Activated naive CD8-positive, alpha-beta T cell treated with anti-CD3 and anti-CD28 coated beads, Interleukin-2, amount 50 U/mL, for 24 hours (primary cell): ENCODE results near the gene PHAF1.
A peak's percentile ranks its signal among the peaks of the same experiment; 100 is the strongest.

Experiments
- ATAC-seq: fragments of 150-1000 bp; cut with Tn5 transposase; one replicate; pipeline ENCODE4 v1.10.0; 2021
- DNase-seq: peaks from one replicate; pipeline ENCODE4 v3.0.0; 2021
- H3K27ac Mint-ChIP-seq: one replicate; pipeline ENCODE4 v1.8.0; 2021; ENCODE audit warnings: mild to moderate bottlenecking, mixed read lengths
- H3K27me3 Mint-ChIP-seq: one replicate; pipeline ENCODE4 v1.8.0; 2021; ENCODE audit warnings: mixed read lengths
- H3K36me3 Mint-ChIP-seq: one replicate; pipeline ENCODE4 v1.8.0; 2021; ENCODE audit warnings: low read depth, mixed read lengths
- H3K4me1 Mint-ChIP-seq: one replicate; pipeline ENCODE4 v1.8.0; 2021; ENCODE audit warnings: mixed read lengths
- H3K4me3 Mint-ChIP-seq: one replicate; pipeline ENCODE4 v1.8.0; 2021; ENCODE audit warnings: mild to moderate bottlenecking, moderate library complexity, mixed read lengths
- H3K9me3 Mint-ChIP-seq: one replicate; pipeline ENCODE4 v1.8.0; 2021; ENCODE audit warnings: mixed read lengths

The PHAF1 gene

DNA sequence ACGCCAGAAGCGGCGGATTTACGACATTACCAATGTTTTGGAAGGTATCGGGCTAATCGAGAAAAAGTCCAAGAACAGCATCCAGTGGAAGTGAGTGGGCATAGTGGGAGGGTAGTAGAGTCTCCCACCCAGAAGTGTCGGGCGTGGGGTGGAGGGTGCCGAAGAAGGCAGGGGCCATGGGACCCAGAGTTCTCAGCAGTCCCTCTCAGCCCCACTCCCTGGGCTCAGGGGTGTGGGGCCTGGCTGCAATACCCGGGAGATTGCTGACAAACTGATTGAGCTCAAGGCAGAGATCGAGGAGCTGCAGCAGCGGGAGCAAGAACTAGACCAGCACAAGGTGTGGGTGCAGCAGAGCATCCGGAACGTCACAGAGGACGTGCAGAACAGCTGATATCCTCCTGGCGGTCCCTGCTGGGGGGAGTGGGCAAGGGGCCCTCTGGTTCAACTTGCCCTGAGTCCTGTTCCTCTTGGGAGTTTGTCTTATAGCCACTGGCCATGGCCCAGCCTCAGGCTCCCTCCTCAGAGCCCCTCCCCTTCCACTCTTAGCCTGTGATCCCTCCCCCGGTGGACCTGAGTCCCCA is 83.1 kb downstream of the PHAF1 start:
- peaks cover 38% of the 10 kb centered on the region for H3K4me1 Mint-ChIP-seq

DNA sequence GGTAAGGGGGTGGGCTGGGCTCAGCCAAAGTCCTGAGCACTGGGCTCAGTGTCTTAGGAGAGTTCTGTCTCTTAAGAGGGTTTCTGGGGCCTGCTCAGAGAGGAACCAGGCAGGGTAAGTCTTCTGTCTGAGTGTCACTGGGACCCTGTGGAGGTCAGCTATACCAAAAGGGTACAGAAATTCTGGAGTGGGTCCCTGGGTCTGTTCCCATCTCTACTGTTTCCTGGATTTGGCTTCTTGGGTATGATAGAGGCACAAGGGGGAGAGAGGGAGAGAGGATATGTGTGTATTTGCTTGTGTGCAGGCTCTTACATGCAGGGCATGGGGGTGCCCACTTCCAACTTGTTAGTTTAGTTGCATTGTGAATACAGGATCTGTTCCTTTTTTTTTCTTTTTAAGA is 83.8 kb downstream of the PHAF1 start:
- DNase-seq (no peak), ATAC-seq (no peak)
- peaks cover 47% of the 10 kb centered on the region for H3K36me3 Mint-ChIP-seq
- no peaks in the 10 kb centered on the region for H3K9me3 Mint-ChIP-seq
- H3K27ac Mint-ChIP-seq = peak overlapping the region; percentile 83
- H3K4me3 Mint-ChIP-seq = peak overlapping the region; percentile 90
- H3K27me3 Mint-ChIP-seq = no peaks in the 10 kb centered on the region
- H3K4me1 Mint-ChIP-seq = peaks cover 38% of the 10 kb centered on the region

More for the DNA sequence above, 83.1 kb downstream of the PHAF1 start:
- ATAC-seq (no peak), DNase-seq (no peak)
- Mint-ChIP-seq H3K27ac (peak overlapping the region; percentile 83), H3K4me3 (peak overlapping the region; percentile 90), H3K36me3 (peaks cover 41% of the 10 kb centered on the region), H3K9me3 (no peaks in the 10 kb centered on the region), H3K27me3 (no peaks in the 10 kb centered on the region)

DNA sequence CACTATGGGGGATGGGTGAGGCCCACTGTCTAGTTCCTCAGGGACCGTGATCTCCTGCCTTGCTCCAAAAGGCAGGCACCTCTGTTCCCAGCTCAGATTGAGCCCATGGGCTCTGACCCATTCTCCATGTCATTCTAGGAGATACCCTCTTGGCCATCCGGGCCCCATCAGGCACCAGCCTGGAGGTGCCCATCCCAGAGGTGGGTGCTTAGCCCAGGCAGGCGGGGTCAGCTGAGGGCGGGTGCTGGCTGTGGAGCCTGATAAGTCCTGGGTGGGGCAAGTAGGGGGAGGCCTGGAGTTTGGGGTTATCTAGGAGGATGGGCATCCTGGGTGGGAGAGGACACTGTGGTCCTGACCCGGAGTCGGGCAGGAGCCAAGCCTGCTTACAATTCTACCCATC is 84.5 kb downstream of the PHAF1 start:
- Mint-ChIP-seq H3K27me3 (no peaks in the 10 kb centered on the region), H3K4me1 (peaks cover 38% of the 10 kb centered on the region), H3K27ac (no peak overlapping the region), H3K9me3 (no peaks in the 10 kb centered on the region), H3K4me3 (peak overlapping the region; percentile 90), H3K36me3 (peaks cover 47% of the 10 kb centered on the region)
- DNase-seq (no peak), ATAC-seq (no peak)

DNA sequence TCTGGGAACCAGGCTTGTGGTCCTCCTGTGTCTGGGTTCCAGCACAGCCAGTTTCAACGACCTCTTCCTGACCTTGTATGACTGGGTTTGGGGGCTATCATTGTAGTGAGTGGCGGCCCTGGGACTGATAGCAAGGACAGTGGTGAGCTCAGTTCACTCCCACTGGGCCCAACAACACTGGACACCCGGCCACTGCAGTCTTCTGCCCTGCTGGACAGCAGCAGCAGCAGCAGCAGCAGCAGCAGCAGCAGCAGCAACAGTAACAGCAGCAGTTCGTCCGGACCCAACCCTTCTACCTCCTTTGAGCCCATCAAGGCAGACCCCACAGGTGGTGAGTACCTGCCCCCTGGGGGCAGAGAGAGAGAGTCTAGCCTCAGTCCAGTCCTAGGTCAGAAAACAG is 85.9 kb downstream of the PHAF1 start:
- peaks cover 38% of the 10 kb centered on the region for H3K4me1 Mint-ChIP-seq
- no peak for DNase-seq
- H3K4me3 Mint-ChIP-seq = no peak overlapping the region
- ATAC-seq = no peak
- no peaks in the 10 kb centered on the region for H3K27me3 Mint-ChIP-seq
- peak overlapping the region; percentile 56 for H3K27ac Mint-ChIP-seq
- peaks cover 47% of the 10 kb centered on the region for H3K36me3 Mint-ChIP-seq
- no peaks in the 10 kb centered on the region for H3K9me3 Mint-ChIP-seq

DNA sequence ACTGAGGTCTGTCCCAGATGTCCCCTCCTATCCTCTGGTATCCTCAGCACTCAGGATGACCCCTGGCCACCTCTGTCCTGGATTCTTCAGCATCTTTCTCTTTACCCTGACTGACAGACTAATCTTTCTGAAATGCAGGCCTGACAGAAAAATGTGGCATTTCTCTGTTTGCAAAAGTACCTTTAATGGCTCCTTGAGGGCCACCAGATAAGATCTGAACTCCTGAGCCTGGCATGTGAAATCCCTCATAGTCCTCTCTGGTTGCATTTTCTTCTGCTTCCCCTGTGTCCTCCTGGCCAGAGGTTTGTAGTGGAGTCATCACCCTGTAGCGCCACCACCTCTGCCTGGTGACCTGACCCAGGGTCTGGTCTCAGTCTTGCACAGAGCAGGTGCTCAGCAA is 87.1 kb downstream of the PHAF1 start:
- H3K4me3 Mint-ChIP-seq = no peak overlapping the region
- H3K27me3 Mint-ChIP-seq = no peaks in the 10 kb centered on the region
- ATAC-seq (no peak), DNase-seq (no peak)
- peaks cover 50% of the 10 kb centered on the region for H3K36me3 Mint-ChIP-seq
- H3K27ac Mint-ChIP-seq = no peak overlapping the region
- peaks cover 31% of the 10 kb centered on the region for H3K4me1 Mint-ChIP-seq
- H3K9me3 Mint-ChIP-seq = no peaks in the 10 kb centered on the region

DNA sequence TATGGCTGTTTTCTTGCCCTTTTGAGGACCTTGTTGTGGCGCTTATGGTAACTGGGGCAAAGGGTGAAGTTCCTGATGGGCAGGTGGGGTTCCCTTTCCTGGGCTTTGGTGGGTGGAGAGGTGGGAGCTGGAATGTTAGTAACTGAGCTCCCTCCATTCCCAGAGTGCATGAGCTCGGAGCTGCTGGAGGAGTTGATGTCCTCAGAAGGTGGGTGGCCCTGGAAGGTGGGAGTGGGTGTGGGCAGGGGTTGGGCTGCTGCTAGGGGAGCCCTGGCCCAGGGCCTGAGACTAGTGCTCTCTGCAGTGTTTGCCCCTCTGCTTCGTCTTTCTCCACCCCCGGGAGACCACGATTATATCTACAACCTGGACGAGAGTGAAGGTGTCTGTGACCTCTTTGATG is 88.0 kb downstream of the PHAF1 start:
- Mint-ChIP-seq H3K27ac (no peak overlapping the region), H3K27me3 (no peaks in the 10 kb centered on the region), H3K9me3 (no peaks in the 10 kb centered on the region), H3K4me3 (no peak overlapping the region), H3K36me3 (peaks cover 47% of the 10 kb centered on the region), H3K4me1 (peaks cover 28% of the 10 kb centered on the region)
- no peak for ATAC-seq
- DNase-seq = no peak
